NCI-H82 treated with DMSO at 0.1 percent for 48 hours (cell line): ENCODE data around the gene PDZK1IP1.
"Not testable (repeated sequence)": the region's sequence is repeated elsewhere in the genome, so short reads cannot be mapped to it uniquely, and the experiment has no call there.

ENCODE experiments used
- DNase-seq: peaks from one replicate; lab custom pipeline; 2025; ENCODE audit not compliant: unreplicated experiment; lab: John Stamatoyannopoulos, UW

The PDZK1IP1 gene

GRCh38 chr1:47198214-47198613 is 8.4 kb upstream of the PDZK1IP1 start:
- no peak for DNase-seq

GRCh38 chr1:47196622-47197021 is 6.8 kb upstream of the PDZK1IP1 start:
- DNase-seq: no peak

- DNase-seq: not testable (repeated sequence)
Measured at GRCh38 chr1:47195981-47196380, 6.1 kb upstream of the PDZK1IP1 start.

- DNase-seq: no peak
Measured at GRCh38 chr1:47194311-47194710, 4.5 kb upstream of the PDZK1IP1 start.

- not testable (repeated sequence) for DNase-seq
Measured at GRCh38 chr1:47193496-47193895, 3.7 kb upstream of the PDZK1IP1 start.

GRCh38 chr1:47192458-47193384 is 2.9 kb upstream of the PDZK1IP1 start:
- peak; percentile 45 for DNase-seq

- DNase-seq: no peak
Measured at GRCh38 chr1:47191940-47192457, 2.2 kb upstream of the PDZK1IP1 start.

GRCh38 chr1:47190857-47191256 is 1.0 kb upstream of the PDZK1IP1 start:
- no peak for DNase-seq

GRCh38 chr1:47190509-47190855 is 646 bp upstream of the PDZK1IP1 start:
- no peak for DNase-seq

- DNase-seq: no peak
Measured at GRCh38 chr1:47188791-47189785, 748 bp downstream of the PDZK1IP1 start.

- no peak for DNase-seq
Measured at GRCh38 chr1:47187926-47188250, 1.9 kb downstream of the PDZK1IP1 start.

GRCh38 chr1:47187231-47187925 is 2.5 kb downstream of the PDZK1IP1 start:
- DNase-seq: no peak

- DNase-seq: no peak
Measured at GRCh38 chr1:47186267-47187185, 3.3 kb downstream of the PDZK1IP1 start.

- no peak for DNase-seq
Measured at GRCh38 chr1:47184822-47185677, 4.8 kb downstream of the PDZK1IP1 start.

GRCh38 chr1:47184090-47184821 is 5.6 kb downstream of the PDZK1IP1 start:
- no peak for DNase-seq

GRCh38 chr1:47183308-47184089 is 6.3 kb downstream of the PDZK1IP1 start:
- DNase-seq: no peak

- DNase-seq: no peak
Measured at GRCh38 chr1:47182676-47183235, 7.1 kb downstream of the PDZK1IP1 start.
